Adrenal gland (tissue), 12 donors: ENCODE results near the gene TP73. TPM values are rescaled to one million over a fixed set of nuclear protein-coding genes. Genes with fewer than 3 reads are reported as not detected.

Experiments used
- DNase-seq, 7 donors: peaks; one replicate each; pipeline ENCODE4 v3.0.0-alpha.2; 2019 to 2020
- H3K27ac ChIP-seq, 5 donors: fragments of 200-600 bp; sonication (generic) in 4 of 5; 1 replicate in 3 of 5; 2 replicates in 2 of 5; pipeline versions ENCODE4 v1.5.1 to v1.8.0; 2016 to 2020; ENCODE audit warnings: mild to moderate bottlenecking in 1 of 5
- H3K27me3 ChIP-seq: fragments of 200-600 bp; 2 replicates; pipeline ENCODE4 v1.8.0; 2021
- H3K36me3 ChIP-seq, 2 donors: fragments of 200-600 bp; replicated peaks in 1 of 2; 1 replicate in 1 of 2; 2 replicates in 1 of 2; pipeline versions ENCODE4 v1.5.1 to v1.8.0; 2018 to 2022
- H3K4me1 ChIP-seq, 2 donors: fragments of 200-600 bp; replicated peaks in 1 of 2; 1 replicate in 1 of 2; 2 replicates in 1 of 2; pipeline versions ENCODE4 v1.5.1 to v1.8.0; 2018 to 2021
- H3K4me3 ChIP-seq, 4 donors: fragments of 200-600 bp; sonication (generic) in 3 of 4; one replicate each; pipeline ENCODE4 v1.5.1; 2016 to 2018
- H3K9me3 ChIP-seq, 3 donors: fragments of 200-600 bp; sonication (generic) in 1 of 3; replicated peaks in 1 of 3; 1 replicate in 2 of 3; 2 replicates in 1 of 3; pipeline versions ENCODE4 v1.5.1 to v1.8.0; 2016 to 2021
- POLR2A ChIP-seq, 2 donors: fragments of 450-650 bp; IDR thresholded peaks; one replicate each; pipeline ENCODE4 v1.6.1; 2017; ENCODE audit warnings: antibody characterized with exemption in 2 of 2, mild to moderate bottlenecking in 2 of 2, moderate library complexity in 1 of 2
- WGBS, 4 donors: extraction: QIAGEN DNeasy Blood & Tissue Kit in 2 of 4; methylation state at CpG; one replicate each; pipeline versions ENCODE4 v1.1.5 to v1.1.7; 2013 to 2017; 5-methylcytosine and 5-hydroxymethylcytosine counted together
- intact Hi-C, 2 donors: fragments of 100-400 bp; cut with DNase I; formaldehyde crosslinking; loops; one replicate each; pipeline versions ENCODE4 v1.14.1 to v1.15.0; 2022 to 2023
- polyA plus RNA-seq, 3 donors: library from polyadenylated mRNA; stranded (reverse); fragments of 200-250 nt in 2 of 3; fragments of 350-450 nt in 1 of 3; fragmentation: Illumina TruSeq in 1 of 3; extraction: RNeasy Lipid Tissue Mini Kit (QIAGEN cat#74804) in 1 of 3; gene quantifications; one replicate each; pipeline ENCODE4 v1.2.3, GENCODE V29; 2013 to 2014
- total RNA-seq, 9 donors: library from RNA; depleted of rRNA in 4 of 9; stranded (reverse); fragments of >200 nt in 4 of 9; fragments of 120-200 nt in 1 of 9; fragmentation: NEBNext Ultra II Directional in 1 of 9; extraction: Animal tissue kit (Norgen Biotek cat#: 25700) in 1 of 9; gene quantifications; one replicate each; pipeline versions ENCODE4 v1.1.0 to v1.2.4, GENCODE V29; 2013 to 2023
- TF ChIP-seq, protein P1 (sequence below), 6 experiments: fragments of 450-650 bp in 4 of 6; fragments of 200-600 bp in 2 of 6; sonication (generic) in 1 of 6; IDR thresholded peaks; 1 replicate in 5 of 6; 2 replicates in 1 of 6; pipeline versions ENCODE4 v1.5.1 to v1.8.0; 2016 to 2021; ENCODE audit warnings: antibody characterized with exemption in 6 of 6, mild to moderate bottlenecking in 2 of 6, moderate library complexity in 1 of 6
- donor health status: healthy with polysubstance abuse.
- donor health status: Bipolar disorder and iron deficiency.
- donor health status: DM: yes; HTN: yes; CAD: no.
- donor health status: DM: no; HTN: no; CAD: no.
- donor health status: DM: no; HTN: no; CAD: no.
- donor health status: DM: yes; HTN: yes; CAD: no.

The TP73 gene
- total and polyA plus RNA-seq, 12 donors: 0.03 to 0.22 (median 0.14) TPM; not detected in 6

- H3K36me3 ChIP-seq: no peaks in the 10 kb centered on the region
- no peak for TF ChIP-seq POLR2A (IDR thresholded peaks at IDR 0.05)
- TF ChIP-seq, protein P1, sequence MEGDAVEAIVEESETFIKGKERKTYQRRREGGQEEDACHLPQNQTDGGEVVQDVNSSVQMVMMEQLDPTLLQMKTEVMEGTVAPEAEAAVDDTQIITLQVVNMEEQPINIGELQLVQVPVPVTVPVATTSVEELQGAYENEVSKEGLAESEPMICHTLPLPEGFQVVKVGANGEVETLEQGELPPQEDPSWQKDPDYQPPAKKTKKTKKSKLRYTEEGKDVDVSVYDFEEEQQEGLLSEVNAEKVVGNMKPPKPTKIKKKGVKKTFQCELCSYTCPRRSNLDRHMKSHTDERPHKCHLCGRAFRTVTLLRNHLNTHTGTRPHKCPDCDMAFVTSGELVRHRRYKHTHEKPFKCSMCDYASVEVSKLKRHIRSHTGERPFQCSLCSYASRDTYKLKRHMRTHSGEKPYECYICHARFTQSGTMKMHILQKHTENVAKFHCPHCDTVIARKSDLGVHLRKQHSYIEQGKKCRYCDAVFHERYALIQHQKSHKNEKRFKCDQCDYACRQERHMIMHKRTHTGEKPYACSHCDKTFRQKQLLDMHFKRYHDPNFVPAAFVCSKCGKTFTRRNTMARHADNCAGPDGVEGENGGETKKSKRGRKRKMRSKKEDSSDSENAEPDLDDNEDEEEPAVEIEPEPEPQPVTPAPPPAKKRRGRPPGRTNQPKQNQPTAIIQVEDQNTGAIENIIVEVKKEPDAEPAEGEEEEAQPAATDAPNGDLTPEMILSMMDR (IDR thresholded peaks at IDR 0.05): no peak
- peaks cover 4% of the 10 kb centered on the region for H3K27me3 ChIP-seq
- 77 to 90% (median 88%) methylated on average over 7 to 17 of the region's 17 CpGs for WGBS, 4 donors
- DNase-seq: no peak
- H3K27ac ChIP-seq: no peak within 1 kb of the TSS
- H3K9me3 ChIP-seq: no peaks in the 10 kb centered on the region
- peaks cover 0 to 5% of the 10 kb centered on the region in 2 donors for H3K4me1 ChIP-seq
- intact Hi-C loops: no loop called here
- no peak within 1 kb of the TSS for H3K4me3 ChIP-seq
Observed at GRCh38 chr1:3752400-3752945, 100.2 kb downstream of the TP73 start, which contains the start of gene CCDC27. CCDC27 (plus strand) TSS chr1:3752450; CDS start chr1:3752482, 32 bp downstream.

GRCh38 chr1:3753656-3754454, 101.5 kb downstream of the TP73 start:
- TF ChIP-seq, protein P1 (IDR thresholded peaks at IDR 0.05): no peak
- TF ChIP-seq POLR2A (IDR thresholded peaks at IDR 0.05): no peak
- no peak for DNase-seq
- Histone ChIP-seq H3K4me1 (no peaks in the 10 kb centered on the region), H3K36me3 (no peaks in the 10 kb centered on the region), H3K9me3 (no peaks in the 10 kb centered on the region), H3K4me3 (no peak overlapping the region), H3K27ac (no peak overlapping the region), H3K27me3 (peaks cover 4% of the 10 kb centered on the region)
- intact Hi-C loops: no loop called here
- 75 to 82% (median 77%) methylated on average over 8 to 20 of the region's 20 CpGs for WGBS, 4 donors

GRCh38 chr1:3756394-3756793, 104.1 kb downstream of the TP73 start:
- intact Hi-C loops: no loop called here
- Histone ChIP-seq H3K4me3 (no peak overlapping the region), H3K4me1 (no peaks in the 10 kb centered on the region), H3K27ac (no peak overlapping the region), H3K27me3 (peaks cover 10% of the 10 kb centered on the region), H3K9me3 (no peaks in the 10 kb centered on the region), H3K36me3 (no peaks in the 10 kb centered on the region)
- TF ChIP-seq, protein P1 (IDR thresholded peaks at IDR 0.05): no peak
- no peak for TF ChIP-seq POLR2A (IDR thresholded peaks at IDR 0.05)
- no peak for DNase-seq
- 71 to 82% (median 78%) methylated on average over 18 to 21 of the region's 21 CpGs for WGBS, 4 donors

- no peaks in the 10 kb centered on the region for H3K9me3 ChIP-seq
- H3K36me3 ChIP-seq: no peaks in the 10 kb centered on the region
- no peak for DNase-seq
- H3K4me1 ChIP-seq: no peaks in the 10 kb centered on the region
- TF ChIP-seq, protein P1 (IDR thresholded peaks at IDR 0.05): no peak
- no peak for TF ChIP-seq POLR2A (IDR thresholded peaks at IDR 0.05)
- WGBS, 4 donors: 77 to 87% (median 80%) methylated on average over 6 of the region's 6 CpGs
- H3K27ac ChIP-seq: no peak overlapping the region
- peaks cover 17% of the 10 kb centered on the region for H3K27me3 ChIP-seq
- no peak overlapping the region for H3K4me3 ChIP-seq
- intact Hi-C loops: no loop called here
Observed at GRCh38 chr1:3759164-3759563, 106.8 kb downstream of the TP73 start.
